ENCODE results near the gene CD8B2. TPM values are rescaled to one million over a fixed set of nuclear protein-coding genes. Genes with fewer than 3 reads are reported as not detected.

The CD8B2 gene
- total and polyA plus RNA-seq, 10 of the 15 experiments (the other 5 are each of a cell fraction or from before 2014, with no cell fraction given), result 0.05 to 0.08 TPM; not detected in 8

- TF ChIP-seq BCLAF1 (IDR thresholded peaks at IDR 0.05) (no peak), NFYB (IDR thresholded peaks at IDR 0.05; ENCODE audit: insufficient read depth, low read depth, low read length) (no peak), BCL11A (IDR thresholded peaks at IDR 0.05; ENCODE audit: low read depth, low read length) (no peak), KLF5 (IDR thresholded peaks at IDR 0.05; ENCODE audit: partially characterized antibody) (no peak), CEBPB (IDR thresholded peaks at IDR 0.05; ENCODE audit: borderline replicate concordance in 1 of 2, low read depth in 2 of 2, low read length in 2 of 2) (no peak), PAX5 (IDR thresholded peaks at IDR 0.05; ENCODE audit: borderline replicate concordance, low read depth, low read length) (no peak), RFX5 (IDR thresholded peaks at IDR 0.05; ENCODE audit: low read depth, low read length) (no peak), JUND (IDR thresholded peaks at IDR 0.05; ENCODE audit: low read depth, low read length) (no peak), JUNB (IDR thresholded peaks at IDR 0.05) (no peak), PAX8 (IDR thresholded peaks at IDR 0.05) (no peak), ZNF217 (IDR thresholded peaks at IDR 0.05) (no peak), BRCA1 (IDR thresholded peaks at IDR 0.05; ENCODE audit: low read depth, low read length) (no peak)
Observed at GRCh38 chr2:106546391-106546990, 59.3 kb downstream of the CD8B2 start (continued).

All from GM12878 (cell line).